GM12892 (cell line): Measurements from ENCODE around the gene STC2.

Source experiments
- DNase-seq: peaks from one replicate; pipeline ENCODE4 v3.0.0; 2011; ENCODE audit not compliant: insufficient read length
- FAIRE-seq: peaks from 2 replicates; lab custom pipeline; 2011; peaks lifted over from hg19 to GRCh38; lab: Jason Lieb, UNC
- POLR2A ChIP-seq: IDR thresholded peaks from 2 replicates; pipeline ENCODE4 v1.6.1; 2011; ENCODE audit warnings: low read depth, low read length, control low read depth
- POLR2AphosphoS5 ChIP-seq: IDR thresholded peaks from 2 replicates; pipeline ENCODE4 v1.6.1; 2011; ENCODE audit warnings: low read depth, low read length, control low read depth
- TAF1 ChIP-seq: IDR thresholded peaks from 2 replicates; pipeline ENCODE4 v1.6.1; 2011; ENCODE audit warnings: low read depth, mild to moderate bottlenecking, control low read depth, low read length, borderline replicate concordance

Gene STC2

GRCh38 chr5:173309731-173310130 is 18.5 kb downstream of the STC2 start:
- FAIRE-seq (no peak), DNase-seq (no peak)
- no peak for TF ChIP-seq POLR2AphosphoS5
- no peak for TF ChIP-seq POLR2A
- no peak for TF ChIP-seq TAF1

GRCh38 chr5:173308226-173308625 is 20.0 kb downstream of the STC2 start:
- DNase-seq (no peak), FAIRE-seq (no peak)
- TF ChIP-seq POLR2AphosphoS5 (no peak), POLR2A (no peak), TAF1 (no peak)

- FAIRE-seq (no peak), DNase-seq (no peak)
- TF ChIP-seq TAF1, result no peak
- no peak for TF ChIP-seq POLR2AphosphoS5
- no peak for TF ChIP-seq POLR2A
These were observed 20.5 kb downstream of the STC2 start for GRCh38 chr5:173307695-173308094.

- no peak for DNase-seq
- FAIRE-seq, result no peak
- TF ChIP-seq POLR2A (no peak), POLR2AphosphoS5 (no peak)
These were observed 21.5 kb downstream of the STC2 start for GRCh38 chr5:173306695-173307094.

- no peak for DNase-seq
- no peak for FAIRE-seq
- TF ChIP-seq TAF1 (no peak), POLR2AphosphoS5 (no peak), POLR2A (no peak)
These were observed 23.6 kb downstream of the STC2 start for GRCh38 chr5:173304591-173304988.

GRCh38 chr5:173303878-173304590 is 24.2 kb downstream of the STC2 start:
- TF ChIP-seq POLR2AphosphoS5 (no peak), POLR2A (no peak), TAF1 (no peak)
- FAIRE-seq (no peak), DNase-seq (no peak)

GRCh38 chr5:173302546-173303155 is 25.6 kb downstream of the STC2 start:
- DNase-seq (no peak), FAIRE-seq (no peak)
- no peak for TF ChIP-seq POLR2A
- no peak for TF ChIP-seq POLR2AphosphoS5
- no peak for TF ChIP-seq TAF1

GRCh38 chr5:173301695-173302545 is 26.3 kb downstream of the STC2 start:
- no peak for DNase-seq
- TF ChIP-seq POLR2A (no peak), POLR2AphosphoS5 (no peak), TAF1 (no peak)
- FAIRE-seq, result no peak

- no peak for TF ChIP-seq POLR2AphosphoS5
- TF ChIP-seq TAF1, result no peak
- no peak for TF ChIP-seq POLR2A
- DNase-seq, result no peak
- no peak for FAIRE-seq
These were observed 27.7 kb downstream of the STC2 start for GRCh38 chr5:173300389-173301047.

GRCh38 chr5:173299820-173300219 is 28.4 kb downstream of the STC2 start:
- FAIRE-seq (no peak), DNase-seq (no peak)
- TF ChIP-seq POLR2AphosphoS5 (no peak), TAF1 (no peak), POLR2A (no peak)

- no peak for FAIRE-seq
- TF ChIP-seq POLR2AphosphoS5, result no peak
- no peak for TF ChIP-seq TAF1
- TF ChIP-seq POLR2A, result no peak
- DNase-seq, result no peak
These were observed 29.8 kb downstream of the STC2 start for GRCh38 chr5:173298213-173298926.

GRCh38 chr5:173297813-173298212 is 30.4 kb downstream of the STC2 start:
- FAIRE-seq (no peak), DNase-seq (no peak)

More at GRCh38 chr5:173297813-173298212, 30.4 kb downstream of the STC2 start:
- TF ChIP-seq POLR2A, result no peak
- TF ChIP-seq TAF1, result no peak
- TF ChIP-seq POLR2AphosphoS5, result no peak
